ENCODE measurements around the gene CCDC92B.
"Not testable (repeated sequence)": the region's sequence is repeated elsewhere in the genome, so short reads cannot be mapped to it uniquely, and the experiment has no call there.

Gene CCDC92B

DNA sequence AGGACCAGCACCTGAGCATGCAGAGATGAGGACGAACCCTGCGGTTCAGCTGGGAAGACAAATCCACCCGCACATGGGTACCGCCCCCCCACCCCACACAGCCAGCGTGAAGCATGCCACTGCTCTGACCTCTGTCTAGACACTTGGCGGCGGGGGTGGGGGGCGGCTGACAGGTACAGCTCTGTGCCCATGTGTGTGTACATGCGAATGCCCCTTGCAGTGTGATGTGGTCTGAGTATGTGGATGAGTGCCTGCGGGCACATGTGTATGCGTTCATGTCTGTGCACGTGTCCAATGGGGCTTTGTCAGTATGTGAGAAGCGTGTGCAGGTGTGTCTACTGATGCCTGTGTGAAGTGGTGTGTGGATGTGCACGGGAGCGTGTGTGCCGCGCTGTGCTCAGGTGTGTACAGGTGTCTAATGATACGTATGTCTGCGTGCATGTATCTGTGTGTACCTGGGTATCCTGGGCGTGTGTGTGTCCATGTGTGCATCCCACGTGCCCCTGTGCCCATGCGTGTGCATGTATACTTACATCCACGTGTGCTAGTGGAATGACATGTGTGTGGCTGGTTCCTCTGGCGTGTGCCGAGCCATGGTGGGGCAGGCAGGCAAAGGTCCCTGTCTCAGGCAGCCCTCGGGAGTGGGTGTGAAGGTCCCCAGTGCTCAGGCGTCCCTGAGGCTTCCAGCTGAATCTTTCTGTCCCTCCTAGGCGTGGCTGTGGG, 46.1 kb upstream of the CCDC92B start:
- TF ChIP-seq, protein P1, sequence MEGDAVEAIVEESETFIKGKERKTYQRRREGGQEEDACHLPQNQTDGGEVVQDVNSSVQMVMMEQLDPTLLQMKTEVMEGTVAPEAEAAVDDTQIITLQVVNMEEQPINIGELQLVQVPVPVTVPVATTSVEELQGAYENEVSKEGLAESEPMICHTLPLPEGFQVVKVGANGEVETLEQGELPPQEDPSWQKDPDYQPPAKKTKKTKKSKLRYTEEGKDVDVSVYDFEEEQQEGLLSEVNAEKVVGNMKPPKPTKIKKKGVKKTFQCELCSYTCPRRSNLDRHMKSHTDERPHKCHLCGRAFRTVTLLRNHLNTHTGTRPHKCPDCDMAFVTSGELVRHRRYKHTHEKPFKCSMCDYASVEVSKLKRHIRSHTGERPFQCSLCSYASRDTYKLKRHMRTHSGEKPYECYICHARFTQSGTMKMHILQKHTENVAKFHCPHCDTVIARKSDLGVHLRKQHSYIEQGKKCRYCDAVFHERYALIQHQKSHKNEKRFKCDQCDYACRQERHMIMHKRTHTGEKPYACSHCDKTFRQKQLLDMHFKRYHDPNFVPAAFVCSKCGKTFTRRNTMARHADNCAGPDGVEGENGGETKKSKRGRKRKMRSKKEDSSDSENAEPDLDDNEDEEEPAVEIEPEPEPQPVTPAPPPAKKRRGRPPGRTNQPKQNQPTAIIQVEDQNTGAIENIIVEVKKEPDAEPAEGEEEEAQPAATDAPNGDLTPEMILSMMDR (conservative IDR thresholded peaks at IDR 0.05; ENCODE audit: low read depth, low read length) = no peak
- no peak overlapping the region for H3K4me3 ChIP-seq (ENCODE audit: low read length)
- DNase-seq (ENCODE audit: low read depth) = no peak

DNA sequence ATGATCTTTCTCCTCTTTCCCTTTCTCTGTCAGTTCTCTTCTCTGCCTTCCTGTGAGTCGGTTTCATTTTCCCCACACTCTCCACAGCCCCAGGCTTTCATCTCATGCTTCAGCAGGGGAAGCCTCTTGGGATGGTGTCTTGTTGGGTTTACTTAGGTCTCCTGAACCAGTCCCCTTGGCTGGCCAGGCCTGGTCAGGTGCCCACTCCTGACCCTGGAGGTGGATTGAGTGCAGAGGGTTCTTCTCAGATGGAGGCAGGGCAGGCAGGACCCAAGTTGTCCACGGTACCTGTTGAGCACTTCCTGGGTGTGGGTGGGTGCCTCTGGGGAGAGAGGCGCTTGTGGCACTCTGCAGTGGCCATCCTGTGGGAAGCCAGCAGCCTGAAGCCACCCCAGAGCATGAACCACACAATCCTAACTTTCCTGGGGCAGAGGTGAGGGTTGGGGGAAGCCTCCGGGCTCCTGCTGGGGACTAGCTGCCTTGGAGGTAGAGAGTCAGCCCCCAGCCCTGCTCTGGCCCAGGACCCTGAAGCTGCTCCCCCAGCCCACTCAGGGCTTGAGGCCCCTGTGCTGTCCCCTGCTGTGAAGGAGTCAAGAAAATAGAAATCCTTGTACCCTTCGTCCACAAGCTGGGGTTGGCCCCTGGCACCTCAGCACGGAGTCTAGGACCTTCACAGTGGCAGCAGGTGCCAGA, 44.8 kb upstream of the CCDC92B start:
- H3K4me3 ChIP-seq (ENCODE audit: low read length) = no peak overlapping the region
- DNase-seq (ENCODE audit: low read depth) = no peak
- TF ChIP-seq, protein P1 (conservative IDR thresholded peaks at IDR 0.05; ENCODE audit: low read depth, low read length) = no peak

DNA sequence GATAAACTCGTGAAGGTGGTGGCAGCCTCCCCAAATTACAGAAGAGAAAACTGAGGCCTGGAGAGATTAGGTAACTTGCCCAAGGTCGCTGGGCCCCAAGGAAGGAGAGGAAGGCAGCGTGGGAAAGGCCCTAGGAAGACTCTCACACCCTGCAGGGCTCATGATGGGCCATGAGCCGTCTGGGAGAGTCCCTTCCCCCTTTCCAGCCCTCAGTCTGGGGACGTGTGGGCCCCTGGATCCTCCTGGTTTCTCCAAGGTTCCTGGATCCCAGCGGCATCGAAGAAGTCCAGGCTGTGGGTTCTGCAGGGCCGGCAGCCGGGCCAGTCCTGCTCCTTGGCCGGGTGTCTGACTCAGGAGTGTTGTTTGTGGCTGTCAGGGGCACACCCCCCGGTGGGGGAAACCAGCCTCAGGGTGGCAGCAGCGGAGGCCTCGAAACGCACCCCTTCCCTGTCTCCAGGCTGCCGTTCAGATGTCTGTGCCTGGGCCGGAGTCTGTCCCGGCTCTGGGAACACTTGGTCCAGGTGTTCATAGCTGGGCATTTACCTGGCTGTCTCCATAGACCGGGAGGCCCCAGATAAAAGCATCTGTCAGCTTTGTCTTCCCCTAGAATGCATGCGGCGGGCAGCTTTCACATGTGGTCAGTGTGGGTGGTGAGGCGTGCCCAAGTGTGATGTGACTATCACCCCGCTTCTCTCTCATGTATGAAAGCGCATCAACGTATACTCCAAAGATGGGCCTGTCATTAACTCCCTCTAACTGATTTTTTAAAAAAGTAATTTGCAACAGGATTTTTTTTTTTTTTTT, 43.1 kb upstream of the CCDC92B start:
- DNase-seq (ENCODE audit: low read depth) = no peak
- TF ChIP-seq, protein P1 (conservative IDR thresholded peaks at IDR 0.05; ENCODE audit: low read depth, low read length) = no peak
- H3K4me3 ChIP-seq (ENCODE audit: low read length) = no peak overlapping the region

DNA sequence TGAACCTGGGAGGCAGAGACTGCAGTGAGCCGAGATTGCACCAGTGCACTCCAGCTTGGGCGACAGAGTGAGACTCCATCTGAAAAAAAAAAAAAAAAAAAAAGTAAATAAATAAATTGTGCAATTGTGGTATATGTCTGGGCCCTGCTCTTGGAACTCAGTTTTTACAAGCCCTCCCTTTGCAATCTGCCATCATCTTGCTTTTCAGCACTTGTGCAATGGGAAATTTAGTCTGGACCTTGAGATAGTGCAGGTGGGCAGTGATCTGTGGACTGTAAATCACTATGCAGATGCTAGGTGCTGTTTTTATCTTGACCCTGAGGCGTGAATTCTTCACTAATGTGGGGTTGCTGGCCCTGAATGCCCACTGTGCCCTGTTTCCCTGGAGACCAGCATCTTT, 40.2 kb upstream of the CCDC92B start:
- H3K4me3 ChIP-seq (ENCODE audit: low read length) = no peak overlapping the region
- no peak for DNase-seq (ENCODE audit: low read depth)
- TF ChIP-seq, protein P1 (conservative IDR thresholded peaks at IDR 0.05; ENCODE audit: low read depth, low read length) = no peak

DNA sequence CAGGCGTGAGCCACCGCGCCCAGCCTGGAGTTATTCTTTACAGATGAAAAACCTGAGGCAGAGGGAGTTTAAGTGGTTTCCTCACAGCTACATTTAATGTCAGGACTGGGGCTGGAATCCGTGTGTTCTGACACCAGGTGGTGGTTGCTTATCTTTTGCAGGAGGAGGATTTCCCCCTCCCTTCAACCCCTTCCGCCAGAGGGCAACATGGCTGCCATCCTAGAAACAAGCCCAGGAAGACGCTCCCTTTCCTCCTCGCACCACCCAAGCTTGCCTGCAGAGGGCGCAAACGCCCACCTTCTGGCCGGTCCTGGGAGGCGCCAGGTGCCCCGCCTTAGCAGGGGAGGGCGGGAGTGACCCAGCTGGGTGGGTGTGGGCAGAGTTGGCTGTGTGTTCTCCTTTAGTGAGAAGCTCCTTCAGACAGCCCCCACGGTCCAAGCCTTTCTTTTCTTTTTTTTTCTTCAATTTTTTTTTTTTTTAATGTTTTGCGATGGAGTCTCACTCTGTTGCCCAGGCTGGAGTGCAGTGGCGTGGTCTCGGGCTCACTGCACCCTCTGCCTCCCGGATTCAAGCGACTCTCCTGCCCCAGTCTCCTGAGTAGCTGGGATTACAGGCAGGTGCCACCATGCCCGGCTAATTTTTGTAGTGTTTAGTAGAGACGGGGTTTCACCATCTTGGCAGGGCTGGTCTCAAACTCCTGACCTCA, 36.9 kb upstream of the CCDC92B start:
- H3K4me3 ChIP-seq (ENCODE audit: low read length) = no peak overlapping the region
- peak; percentile 40 for DNase-seq (ENCODE audit: low read depth)
- TF ChIP-seq, protein P1 (conservative IDR thresholded peaks at IDR 0.05; ENCODE audit: low read depth, low read length) = peak; percentile 94

DNA sequence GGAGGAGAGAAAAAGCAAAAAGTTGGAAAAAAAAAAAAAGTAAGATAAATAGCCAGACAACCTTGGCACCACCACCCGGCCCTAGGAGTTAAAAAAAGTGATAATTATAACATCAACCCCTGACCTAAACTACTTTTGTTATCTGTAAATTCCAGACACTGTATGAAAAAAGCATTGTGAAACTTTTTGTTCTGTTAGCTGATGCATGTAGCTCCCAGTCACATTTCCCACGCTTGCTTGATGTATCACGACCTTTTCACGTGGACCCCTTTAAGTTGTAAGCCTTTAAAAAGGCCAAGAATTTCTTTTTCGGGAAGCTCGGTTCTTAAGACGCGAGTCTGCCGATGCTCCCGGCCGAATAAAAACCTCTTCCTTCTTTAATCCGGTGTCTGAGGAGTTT, 35.9 kb upstream of the CCDC92B start:
- not testable (repeated sequence) for DNase-seq (ENCODE audit: low read depth); H3K4me3 ChIP-seq (ENCODE audit: low read length)

DNA sequence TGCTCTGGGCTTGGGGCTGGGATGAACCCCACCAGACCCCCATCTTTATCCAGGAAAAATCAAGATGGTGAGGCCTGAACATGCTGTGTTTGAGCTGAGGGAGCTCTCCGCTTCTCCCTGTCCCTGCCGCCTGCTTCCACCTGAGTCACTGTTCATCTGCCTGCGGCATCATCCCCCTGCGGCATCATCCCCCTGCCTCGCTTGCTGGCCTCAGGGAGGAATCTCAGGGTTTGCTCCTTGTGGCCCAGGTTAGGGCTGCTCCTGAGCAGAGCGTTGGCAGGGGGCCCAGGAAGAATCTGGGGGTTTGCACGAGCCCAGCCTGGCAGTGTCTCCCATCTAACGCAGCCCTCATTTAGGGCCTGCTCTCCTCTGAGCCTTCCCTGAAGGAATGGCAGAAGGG, 35.4 kb upstream of the CCDC92B start:
- no peak overlapping the region for H3K4me3 ChIP-seq (ENCODE audit: low read length)
- TF ChIP-seq, protein P1 (conservative IDR thresholded peaks at IDR 0.05; ENCODE audit: low read depth, low read length) = no peak
- no peak for DNase-seq (ENCODE audit: low read depth)

All from retinal pigment epithelial cell (primary cell).